ENCODE data around the gene STK17B.
"Not testable (repeated sequence)": the region's sequence is repeated elsewhere in the genome, so short reads cannot be mapped to it uniquely, and the experiment has no call there.

The STK17B gene

GRCh38 chr2:196171248-196171871, at the start of gene STK17B:
Gene STK17B, minus strand, starts transcription at chr2:196171578. Its CDS starts 8,195 bp downstream, at chr2:196163383.
- DNase-seq, result peak; percentile 98

GRCh38 chr2:196220671-196221070, 49.3 kb upstream of the STK17B start:
- DNase-seq, result no peak

GRCh38 chr2:196219671-196220070, 48.3 kb upstream of the STK17B start:
- no peak for DNase-seq

- no peak for DNase-seq
These were observed 46.7 kb upstream of the STK17B start for GRCh38 chr2:196218106-196218505.

- DNase-seq, result no peak
These were observed 45.7 kb upstream of the STK17B start for GRCh38 chr2:196217116-196217515.

- no peak for DNase-seq
These were observed 44.0 kb upstream of the STK17B start for GRCh38 chr2:196215376-196215775.

- DNase-seq, result no peak
These were observed 42.8 kb upstream of the STK17B start for GRCh38 chr2:196214156-196214555.

- no peak for DNase-seq
These were observed 42.0 kb upstream of the STK17B start for GRCh38 chr2:196213252-196213980.

- DNase-seq, result peak; percentile 72
These were observed 37.5 kb upstream of the STK17B start for GRCh38 chr2:196208915-196209314.

- DNase-seq, result no peak
These were observed 35.4 kb upstream of the STK17B start for GRCh38 chr2:196206804-196207203.

- DNase-seq, result no peak
These were observed 34.6 kb upstream of the STK17B start for GRCh38 chr2:196205881-196206435.

- DNase-seq, result no peak
These were observed 33.8 kb upstream of the STK17B start for GRCh38 chr2:196205011-196205766.

- no peak for DNase-seq
These were observed 30.0 kb upstream of the STK17B start for GRCh38 chr2:196201229-196202009.

GRCh38 chr2:196200557-196200956, 29.2 kb upstream of the STK17B start:
- DNase-seq, result no peak

GRCh38 chr2:196195758-196196157, 24.4 kb upstream of the STK17B start:
- no peak for DNase-seq

GRCh38 chr2:196195302-196195701, 23.9 kb upstream of the STK17B start:
- DNase-seq, result no peak

- DNase-seq, result no peak
These were observed 20.2 kb upstream of the STK17B start for GRCh38 chr2:196191541-196191940.

- DNase-seq, result no peak
These were observed 16.6 kb upstream of the STK17B start for GRCh38 chr2:196187898-196188458.

GRCh38 chr2:196187175-196187700, 15.9 kb upstream of the STK17B start:
- DNase-seq, result not testable (repeated sequence)

- DNase-seq, result no peak
These were observed 15.0 kb upstream of the STK17B start for GRCh38 chr2:196186266-196186980.

- DNase-seq, result no peak
These were observed 13.5 kb upstream of the STK17B start for GRCh38 chr2:196184921-196185320.
